IPS-NIHi7 (cell line): Measurements from ENCODE around the gene TACC3.

Experiments
- DNase-seq: peaks from one replicate; pipeline ENCODE4 v3.0.0; 2012; ENCODE audit warnings: mixed read lengths; ENCODE audit errors: extremely low spot score

The TACC3 gene

GRCh38 chr4:1792832-1793495 lies 71.6 kb downstream of the TACC3 start, which contains the start of gene FGFR3:
Gene FGFR3 (plus strand): TSS chr4:1793293. CDS start chr4:1793935, 642 bp downstream.
- peak; percentile 96 for DNase-seq

- DNase-seq, result peak; percentile 56
Observed at GRCh38 chr4:1793496-1793840, 72.1 kb downstream of the TACC3 start.

GRCh38 chr4:1793940-1794808 lies 72.9 kb downstream of the TACC3 start:
- no peak for DNase-seq
